Activated CD4-positive, alpha-beta T cell treated with anti-CD3 and anti-CD28 coated beads, Interleukin-2, Interleukin-6, amounts not matched to agents 100 ng/mL and 50 ng/mL, durations not matched to agents 16 hours and 8 hours (primary cell): ENCODE measurements around the gene HCN3.
A peak's percentile ranks its signal among the peaks of the same experiment; 100 is the strongest.

Experiments used
- DNase-seq: peaks from one replicate; pipeline ENCODE4 v3.0.0-alpha.2; 2020

The HCN3 gene

GRCh38 chr1:155254714-155255242 lies 22.5 kb upstream of the HCN3 start:
- DNase-seq: no peak

GRCh38 chr1:155255243-155256007 lies 21.8 kb upstream of the HCN3 start, which contains the start of gene ENTREP3:
Gene ENTREP3 (minus strand): TSS chr1:155255483. CDS start chr1:155254877, 606 bp downstream.
- DNase-seq: peak; percentile 89

- no peak for DNase-seq
These were observed 21.0 kb upstream of the HCN3 start for GRCh38 chr1:155256058-155256852.

GRCh38 chr1:155260276-155260675 lies 17.0 kb upstream of the HCN3 start:
- no peak for DNase-seq

GRCh38 chr1:155261493-155261851 lies 15.8 kb upstream of the HCN3 start:
- DNase-seq: peak; percentile 51

GRCh38 chr1:155261852-155262673 lies 15.2 kb upstream of the HCN3 start, which contains the start of gene SCAMP3:
Gene SCAMP3 (minus strand): TSS chr1:155262360. CDS start chr1:155262151, 209 bp downstream.
- peak; percentile 96 for DNase-seq

GRCh38 chr1:155263067-155263466 lies 14.2 kb upstream of the HCN3 start:
- DNase-seq: no peak

GRCh38 chr1:155266553-155266952 lies 10.7 kb upstream of the HCN3 start:
- no peak for DNase-seq

- no peak for DNase-seq
These were observed 9.9 kb upstream of the HCN3 start for GRCh38 chr1:155267373-155267772.

- no peak for DNase-seq
These were observed 8.6 kb upstream of the HCN3 start for GRCh38 chr1:155268630-155269029.

GRCh38 chr1:155269381-155269780 lies 7.9 kb upstream of the HCN3 start:
- DNase-seq: no peak

- no peak for DNase-seq
These were observed 4.6 kb upstream of the HCN3 start for GRCh38 chr1:155272466-155273342.

- DNase-seq: peak; percentile 98
These were observed 3.7 kb upstream of the HCN3 start, which contains the start of gene CLK2 for GRCh38 chr1:155273343-155274245. Gene CLK2 (minus strand): TSS chr1:155273504. CDS start chr1:155270977, 2,527 bp downstream.

GRCh38 chr1:155277902-155278688 lies 832 bp downstream of the HCN3 start:
- peak; percentile 57 for DNase-seq

- DNase-seq: no peak
These were observed 1.5 kb downstream of the HCN3 start for GRCh38 chr1:155278689-155279160.

- DNase-seq: no peak
These were observed 2.0 kb downstream of the HCN3 start for GRCh38 chr1:155279268-155279667.

- DNase-seq: no peak
These were observed 5.3 kb downstream of the HCN3 start for GRCh38 chr1:155282488-155283091.

GRCh38 chr1:155284476-155284875 lies 7.2 kb downstream of the HCN3 start:
- DNase-seq: no peak

- DNase-seq: no peak
These were observed 7.8 kb downstream of the HCN3 start for GRCh38 chr1:155285063-155285462.
